K562 (cell line): ENCODE data around the gene KIN. TPM values are rescaled to one million over a fixed set of nuclear protein-coding genes. Genes with fewer than 3 reads are reported as not detected.

Experiments used
- ARHGAP35 ChIP-seq: fragments of 450-650 bp; IDR thresholded peaks from 2 replicates; pipeline ENCODE4 v1.6.1; 2018; ENCODE audit not compliant: partially characterized antibody
- EHMT2 ChIP-seq: fragments of 450-650 bp; IDR thresholded peaks from 2 replicates; pipeline ENCODE4 v1.6.1; 2018; ENCODE audit warnings: antibody characterized with exemption
- EP300 ChIP-seq: IDR thresholded peaks from 2 replicates; pipeline ENCODE4 v1.6.1; 2012; ENCODE audit warnings: low read length, improper control_type of control experiment
- GABPA ChIP-seq: fragments of 200-800 bp; sonication (Bioruptor generic); conservative IDR thresholded peaks from 2 replicates; pipeline ENCODE4 v1.6.1; 2016; ENCODE audit warnings: low read depth, missing genetic modification characterization, missing compliant biosample characterization
- KDM4B ChIP-seq, 2 experiments: fragments of 450-650 bp in 1 of 2; sonication (generic) in 1 of 2; IDR thresholded peaks; 2 replicates each; pipeline ENCODE4 v1.6.1; 2016 to 2017; ENCODE audit warnings: borderline replicate concordance in 2 of 2, antibody characterized with exemption in 1 of 2, low read depth in 1 of 2, mild to moderate bottlenecking in 1 of 2
- KLF1 ChIP-seq: fragments of 450-650 bp; IDR thresholded peaks from 2 replicates; pipeline ENCODE4 v1.6.1; 2016; ENCODE audit warnings: missing genetic modification characterization, missing compliant biosample characterization
- KLF16 ChIP-seq: IDR thresholded peaks from 2 replicates; pipeline ENCODE4 v1.6.1; 2016; ENCODE audit warnings: antibody characterized with exemption
- PHF20 ChIP-seq: fragments of 450-650 bp; IDR thresholded peaks from 2 replicates; pipeline ENCODE4 v1.6.1; 2018; ENCODE audit not compliant: partially characterized antibody
- SIN3A ChIP-seq, 2 experiments: fragments of 150-350 bp in 1 of 2; IDR thresholded peaks; 2 replicates each; pipeline ENCODE4 v1.6.1; 2011 to 2016; ENCODE audit warnings: borderline replicate concordance in 2 of 2, low read depth in 2 of 2, low read length in 2 of 2, mild to moderate bottlenecking in 2 of 2, moderate library complexity in 2 of 2; ENCODE audit not compliant: control insufficient read depth in 1 of 2
- SMAD4 ChIP-seq: fragments of 250-450 bp; sonication (Bioruptor Pico); conservative IDR thresholded peaks from 2 replicates; pipeline ENCODE4 v1.8.0; 2021; ENCODE audit warnings: inconsistent platforms, mild to moderate bottlenecking, moderate library complexity
- TCF7L2 ChIP-seq: fragments of 150-350 bp; IDR thresholded peaks from 2 replicates; pipeline ENCODE4 v1.6.1; 2016; ENCODE audit warnings: low read depth, mild to moderate bottlenecking, low read length, moderate library complexity
- ZNF644 ChIP-seq: fragments of 200-800 bp; sonication (Bioruptor generic); IDR thresholded peaks from 2 replicates; pipeline ENCODE4 v1.6.1; 2016; ENCODE audit warnings: low read depth, missing genetic modification characterization, missing compliant biosample characterization
- polyA plus RNA-seq, 8 experiments: library from polyadenylated mRNA; depleted of rRNA in 4 of 8; stranded (reverse) in 5 of 8; unstranded in 3 of 8; fragments of >200 nt; fragmentation: Nextera tagmentation in 2 of 8; fragmentation: Illumina TruSeq in 1 of 8; extraction: Ambion mirVana in 2 of 8; extraction: Trizol in 1 of 8; gene quantifications; 2 replicates each; pipeline versions ENCODE4 v1.2.1 to v1.2.3, GENCODE V29; 2011 to 2014; ENCODE audit warnings: inconsistent platforms in 1 of 8, missing spikeins in 1 of 8
- total RNA-seq, 7 experiments: library from RNA; depleted of rRNA in 6 of 7; stranded (reverse); fragments of >200 nt in 6 of 7; fragmentation: Illumina TruSeq in 2 of 7; extraction: Trizol in 2 of 7; gene quantifications; 2 replicates each; pipeline versions ENCODE4 v1.2.1 to v1.2.3, GENCODE V29; 2011 to 2021; ENCODE audit warnings: low replicate concordance in 1 of 7
- TF ChIP-seq, protein P1 (sequence below), 2 experiments: IDR thresholded peaks in 1 of 2; conservative IDR thresholded peaks in 1 of 2; 2 replicates each; pipeline ENCODE4 v1.6.1; 2016; ENCODE audit warnings: low read depth in 2 of 2, mild to moderate bottlenecking in 1 of 2, missing compliant biosample characterization in 1 of 2, missing genetic modification characterization in 1 of 2, moderate library complexity in 1 of 2
- TF ChIP-seq, protein P2 (sequence below): fragments of 150-350 bp; conservative IDR thresholded peaks from 2 replicates; pipeline ENCODE4 v1.6.1; 2014; ENCODE audit warnings: low read length
- TF ChIP-seq, protein P3 (sequence below): fragments of 250-450 bp; sonication (Bioruptor Pico); IDR thresholded peaks from 2 replicates; pipeline ENCODE4 v1.8.0; 2021; ENCODE audit warnings: moderate library complexity, mild to moderate bottlenecking, inconsistent platforms
- TF ChIP-seq, protein P4 (sequence below), 3 experiments: fragments of 200-800 bp in 1 of 3; sonication (Bioruptor generic) in 1 of 3; sonication (generic) in 1 of 3; formaldehyde crosslinking in 1 of 3; IDR thresholded peaks; 2 replicates each; pipeline versions ENCODE4 v1.6.1 to v1.8.0; 2016 to 2022; ENCODE audit warnings: mild to moderate bottlenecking in 2 of 3, missing compliant biosample characterization in 2 of 3, missing genetic modification characterization in 2 of 3, missing genetic modification reagents in 1 of 3
- TF ChIP-seq, protein P5 (sequence below): IDR thresholded peaks from 2 replicates; pipeline ENCODE4 v1.6.1; 2016; ENCODE audit warnings: missing genetic modification characterization, missing compliant biosample characterization

KIN gene
- total and polyA plus RNA-seq, 9 of the 15 experiments (the other 6 are each of a cell fraction or from before 2014, with no cell fraction given), result 11.7 to 35.6 (median 16.0) TPM

DNA sequence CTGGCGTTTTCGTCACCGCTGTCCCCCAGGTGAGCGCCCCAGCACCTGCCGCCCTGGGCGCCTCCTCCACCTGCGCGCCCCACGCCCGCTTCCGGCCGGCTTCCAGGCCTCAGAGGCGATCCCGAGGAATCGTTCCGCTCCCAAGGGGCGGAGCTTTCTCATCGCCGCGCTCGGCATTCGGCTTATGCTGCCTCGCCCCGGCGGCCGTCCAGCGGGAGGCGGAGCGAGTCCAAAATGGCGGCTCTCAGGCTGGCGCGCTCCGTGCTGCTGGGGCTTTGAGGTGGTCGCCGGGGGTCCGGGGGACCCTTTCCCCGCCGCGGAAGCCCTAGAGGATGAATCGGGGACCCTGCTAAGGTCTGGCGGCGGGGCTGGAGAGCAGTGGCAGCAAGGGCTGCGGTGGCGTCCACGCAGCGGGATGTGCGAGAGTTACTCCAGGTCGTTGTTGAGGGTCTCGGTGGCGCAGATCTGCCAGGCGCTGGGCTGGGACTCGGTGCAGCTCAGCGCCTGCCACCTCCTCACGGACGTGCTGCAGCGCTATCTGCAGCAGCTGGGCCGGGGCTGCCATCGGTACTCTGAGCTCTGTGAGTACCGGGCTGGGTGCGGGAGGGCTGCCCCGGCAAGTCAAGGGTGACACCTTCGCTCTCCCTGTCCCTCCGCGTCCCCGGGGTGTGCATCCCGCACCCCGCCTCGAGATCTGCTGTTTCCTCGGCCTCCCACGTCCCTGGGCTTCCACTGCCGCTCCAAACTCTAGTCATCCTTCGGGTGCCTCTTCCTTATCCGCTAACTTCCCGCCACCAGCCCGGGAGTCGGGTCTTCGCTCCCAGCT, 30.7 kb upstream of the KIN start, which contains the start of gene TAF3 (continued):
- TF ChIP-seq, protein P1, sequence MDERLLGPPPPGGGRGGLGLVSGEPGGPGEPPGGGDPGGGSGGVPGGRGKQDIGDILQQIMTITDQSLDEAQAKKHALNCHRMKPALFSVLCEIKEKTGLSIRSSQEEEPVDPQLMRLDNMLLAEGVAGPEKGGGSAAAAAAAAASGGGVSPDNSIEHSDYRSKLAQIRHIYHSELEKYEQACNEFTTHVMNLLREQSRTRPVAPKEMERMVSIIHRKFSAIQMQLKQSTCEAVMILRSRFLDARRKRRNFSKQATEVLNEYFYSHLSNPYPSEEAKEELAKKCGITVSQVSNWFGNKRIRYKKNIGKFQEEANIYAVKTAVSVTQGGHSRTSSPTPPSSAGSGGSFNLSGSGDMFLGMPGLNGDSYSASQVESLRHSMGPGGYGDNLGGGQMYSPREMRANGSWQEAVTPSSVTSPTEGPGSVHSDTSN (CRISPR knock-in tag; IDR thresholded peaks at IDR 0.05; ENCODE audit: low read depth), result no peak
- TF ChIP-seq, protein P1 (tag; conservative IDR thresholded peaks at IDR 0.05; ENCODE audit: low read depth), result no peak
- TF ChIP-seq, protein P2, sequence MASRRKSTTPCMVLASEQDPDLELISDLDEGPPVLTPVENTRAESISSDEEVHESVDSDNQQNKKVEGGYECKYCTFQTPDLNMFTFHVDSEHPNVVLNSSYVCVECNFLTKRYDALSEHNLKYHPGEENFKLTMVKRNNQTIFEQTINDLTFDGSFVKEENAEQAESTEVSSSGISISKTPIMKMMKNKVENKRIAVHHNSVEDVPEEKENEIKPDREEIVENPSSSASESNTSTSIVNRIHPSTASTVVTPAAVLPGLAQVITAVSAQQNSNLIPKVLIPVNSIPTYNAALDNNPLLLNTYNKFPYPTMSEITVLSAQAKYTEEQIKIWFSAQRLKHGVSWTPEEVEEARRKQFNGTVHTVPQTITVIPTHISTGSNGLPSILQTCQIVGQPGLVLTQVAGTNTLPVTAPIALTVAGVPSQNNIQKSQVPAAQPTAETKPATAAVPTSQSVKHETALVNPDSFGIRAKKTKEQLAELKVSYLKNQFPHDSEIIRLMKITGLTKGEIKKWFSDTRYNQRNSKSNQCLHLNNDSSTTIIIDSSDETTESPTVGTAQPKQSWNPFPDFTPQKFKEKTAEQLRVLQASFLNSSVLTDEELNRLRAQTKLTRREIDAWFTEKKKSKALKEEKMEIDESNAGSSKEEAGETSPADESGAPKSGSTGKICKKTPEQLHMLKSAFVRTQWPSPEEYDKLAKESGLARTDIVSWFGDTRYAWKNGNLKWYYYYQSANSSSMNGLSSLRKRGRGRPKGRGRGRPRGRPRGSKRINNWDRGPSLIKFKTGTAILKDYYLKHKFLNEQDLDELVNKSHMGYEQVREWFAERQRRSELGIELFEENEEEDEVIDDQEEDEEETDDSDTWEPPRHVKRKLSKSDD, result no peak; the same call in 1 of the 2 replicates
- TF ChIP-seq KLF16, result 0 out of 2 replicates have a peak, but pooled peaks have one; percentile 27
- TF ChIP-seq KLF1 (tag), result 0 out of 2 replicates have a peak, but pooled peaks have one; percentile 68
- no peak for TF ChIP-seq ZNF644
- TF ChIP-seq, protein P3, sequence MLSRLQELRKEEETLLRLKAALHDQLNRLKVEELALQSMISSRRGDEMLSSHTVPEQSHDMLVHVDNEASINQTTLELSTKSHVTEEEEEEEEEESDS (CRISPR knock-in tag), result no peak
- TF ChIP-seq KDM4B (IDR thresholded peaks at IDR 0.05; ENCODE audit: borderline replicate concordance in 2 of 2, low read depth in 1 of 2), result no peak
- no peak for TF ChIP-seq TCF7L2
- TF ChIP-seq, protein P4, sequence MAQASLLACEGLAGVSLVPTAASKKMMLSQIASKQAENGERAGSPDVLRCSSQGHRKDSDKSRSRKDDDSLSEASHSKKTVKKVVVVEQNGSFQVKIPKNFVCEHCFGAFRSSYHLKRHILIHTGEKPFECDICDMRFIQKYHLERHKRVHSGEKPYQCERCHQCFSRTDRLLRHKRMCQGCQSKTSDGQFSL (CRISPR knock-in tag; IDR thresholded peaks at IDR 0.05), result no peak
- TF ChIP-seq, protein P4 (tag; IDR thresholded peaks at IDR 0.05), result no peak
- peak; percentile 46; the same call in 1 of the 2 replicates for TF ChIP-seq SMAD4
- TF ChIP-seq EP300, result peak; percentile 34; the same call in 1 of the 2 replicates
- no peak for TF ChIP-seq EHMT2
- TF ChIP-seq, protein P5, sequence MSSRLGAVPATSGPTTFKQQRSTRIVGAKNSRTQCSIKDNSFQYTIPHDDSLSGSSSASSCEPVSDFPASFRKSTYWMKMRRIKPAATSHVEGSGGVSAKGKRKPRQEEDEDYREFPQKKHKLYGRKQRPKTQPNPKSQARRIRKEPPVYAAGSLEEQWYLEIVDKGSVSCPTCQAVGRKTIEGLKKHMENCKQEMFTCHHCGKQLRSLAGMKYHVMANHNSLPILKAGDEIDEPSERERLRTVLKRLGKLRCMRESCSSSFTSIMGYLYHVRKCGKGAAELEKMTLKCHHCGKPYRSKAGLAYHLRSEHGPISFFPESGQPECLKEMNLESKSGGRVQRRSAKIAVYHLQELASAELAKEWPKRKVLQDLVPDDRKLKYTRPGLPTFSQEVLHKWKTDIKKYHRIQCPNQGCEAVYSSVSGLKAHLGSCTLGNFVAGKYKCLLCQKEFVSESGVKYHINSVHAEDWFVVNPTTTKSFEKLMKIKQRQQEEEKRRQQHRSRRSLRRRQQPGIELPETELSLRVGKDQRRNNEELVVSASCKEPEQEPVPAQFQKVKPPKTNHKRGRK (tag), result no peak
- peak; percentile 87 for TF ChIP-seq GABPA (tag)
- peak; percentile 88 for TF ChIP-seq PHF20
- TF ChIP-seq SIN3A (IDR thresholded peaks at IDR 0.05; ENCODE audit: borderline replicate concordance in 2 of 2, control insufficient read depth in 1 of 2, low read depth in 2 of 2, low read length in 2 of 2), result peak; percentile 89 to 92
- TF ChIP-seq ARHGAP35, result no peak
